GM12865 (cell line): ENCODE results near the gene VSTM4.

ENCODE experiments used
- DNase-seq: peaks from one replicate; pipeline ENCODE4 v3.0.0; 2010; ENCODE audit warnings: low read depth
- H3K4me3 ChIP-seq: 2 replicates; pipeline ENCODE4 v1.5.1; 2011; ENCODE audit warnings: mild to moderate bottlenecking, low read depth, low read length, control low read depth
- CTCF ChIP-seq: IDR thresholded peaks from 2 replicates; pipeline ENCODE4 v1.5.1; 2011; ENCODE audit warnings: low read length, control low read depth, low read depth, inconsistent platforms; ENCODE audit not compliant: insufficient read depth; ENCODE audit errors: missing control alignments

VSTM4 gene

GRCh38 chr10:49021685-49022084, 93.6 kb downstream of the VSTM4 start:
- H3K4me3 ChIP-seq: no peak overlapping the region
- TF ChIP-seq CTCF: no peak
- DNase-seq: no peak

- TF ChIP-seq CTCF: no peak
- no peak for DNase-seq
- H3K4me3 ChIP-seq: no peak overlapping the region
These were observed 99.6 kb downstream of the VSTM4 start for GRCh38 chr10:49015700-49016099.

- TF ChIP-seq CTCF: no peak
- H3K4me3 ChIP-seq: no peak overlapping the region
- DNase-seq: no peak
These were observed 102.7 kb downstream of the VSTM4 start for GRCh38 chr10:49012603-49013002.

GRCh38 chr10:49011756-49012155, 103.6 kb downstream of the VSTM4 start:
- no peak for DNase-seq
- no peak overlapping the region for H3K4me3 ChIP-seq
- no peak for TF ChIP-seq CTCF

- DNase-seq: no peak
These were observed 104.5 kb downstream of the VSTM4 start for GRCh38 chr10:49010865-49011264.

DNA sequence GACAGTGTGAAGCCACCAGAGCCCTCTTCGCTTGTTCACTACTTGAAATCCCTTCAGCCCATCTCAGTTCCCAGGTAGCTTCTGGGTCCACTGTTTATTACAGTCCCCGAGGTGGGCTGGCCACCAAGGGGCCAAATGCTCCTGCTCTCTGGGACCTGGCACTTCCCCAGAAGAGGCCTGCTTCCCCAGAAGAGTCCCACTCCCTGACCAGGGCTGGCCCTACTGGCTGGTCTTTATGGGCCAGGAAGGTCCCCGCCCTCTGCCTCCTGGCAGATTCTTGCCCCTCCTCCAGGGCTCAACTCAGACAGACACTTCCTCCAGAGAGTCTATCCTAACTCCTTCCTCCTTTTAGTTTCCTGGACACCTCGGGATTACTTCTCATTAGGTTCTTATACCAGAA, 105.0 kb downstream of the VSTM4 start:
- no peak for DNase-seq
- no peak overlapping the region for H3K4me3 ChIP-seq
- TF ChIP-seq CTCF: no peak

More at GRCh38 chr10:49010865-49011264, 104.5 kb downstream of the VSTM4 start:
- TF ChIP-seq CTCF: no peak
- H3K4me3 ChIP-seq: no peak overlapping the region

GRCh38 chr10:49009199-49009979, 105.9 kb downstream of the VSTM4 start:
- no peak overlapping the region for H3K4me3 ChIP-seq
- no peak for DNase-seq
- TF ChIP-seq CTCF: no peak
